ENCODE measurements around the gene SNED1. TPM values are rescaled to one million over a fixed set of nuclear protein-coding genes. Genes with fewer than 3 reads are reported as not detected.

Gene SNED1
- total RNA-seq, 1 experiment from 2014 or later = 0.76 TPM

DNA sequence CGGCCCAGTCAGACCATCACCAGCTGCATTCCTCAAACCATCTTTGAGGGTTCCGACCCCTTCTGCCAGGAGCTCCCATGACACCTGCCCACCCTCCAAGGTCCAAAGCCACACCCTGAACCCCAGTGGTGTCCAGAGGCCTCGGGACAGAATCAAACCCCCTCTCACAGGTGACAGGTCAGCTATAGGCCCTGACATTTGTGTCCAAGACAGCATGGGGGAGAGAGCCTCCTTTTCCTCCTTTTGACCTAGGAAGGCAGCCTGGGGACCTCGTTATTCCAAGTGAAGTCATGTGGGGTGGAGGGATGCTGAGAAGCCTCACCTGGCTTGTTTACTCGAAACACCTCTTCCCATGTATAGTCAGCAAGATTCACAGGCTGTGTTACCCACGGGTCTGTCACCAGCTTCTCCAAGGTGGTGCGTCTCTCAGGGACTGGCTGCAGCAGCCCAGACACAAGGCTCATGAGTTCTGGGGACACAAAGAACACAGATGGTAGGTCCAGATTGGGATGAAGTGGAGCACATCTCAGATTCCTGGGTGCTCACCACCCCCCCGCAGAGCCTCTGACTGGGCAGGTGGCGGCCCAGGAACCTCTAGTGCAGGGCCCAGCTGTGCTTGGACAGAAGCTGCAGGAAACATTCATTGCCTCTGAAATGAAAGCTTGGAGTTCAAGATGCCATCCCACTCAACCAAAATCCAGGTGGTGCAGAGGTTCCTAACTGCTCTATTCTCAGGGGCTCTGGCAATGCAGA lies 108.8 kb downstream of the SNED1 start:
- CTCF ChIA-PET = no interaction called here

GRCh38 chr2:241108271-241109209 lies 110.1 kb downstream of the SNED1 start:
- intact Hi-C loops (cut with micrococcal nuclease; ENCODE audit: unreplicated experiment) = no loop called here
- DNase-seq = no peak
- Mint-ChIP-seq H3K27me3 (ENCODE audit: unreplicated experiment) (no peaks in the 10 kb centered on the region), H3K4me1 (ENCODE audit: low read depth, unreplicated experiment) (no peaks in the 10 kb centered on the region), H3K9me3 (ENCODE audit: low read depth, unreplicated experiment) (no peaks in the 10 kb centered on the region), H3K4me3 (ENCODE audit: low read depth, unreplicated experiment) (no peak overlapping the region), H3K36me3 (ENCODE audit: insufficient read depth, unreplicated experiment) (peaks cover 8% of the 10 kb centered on the region), H3K27ac (ENCODE audit: unreplicated experiment) (no peak overlapping the region)
- TF ChIP-seq CTCF (IDR thresholded peaks at IDR 0.05; ENCODE audit: unreplicated experiment) = no peak
- no TSS peak for BruUV-seq (replicated peaks)
- CTCF ChIA-PET = no interaction called here

More for the DNA sequence above, 108.8 kb downstream of the SNED1 start:
- TF ChIP-seq CTCF (IDR thresholded peaks at IDR 0.05; ENCODE audit: unreplicated experiment) = no peak
- Mint-ChIP-seq H3K4me1 (ENCODE audit: low read depth, unreplicated experiment) (no peaks in the 10 kb centered on the region), H3K36me3 (ENCODE audit: insufficient read depth, unreplicated experiment) (peaks cover 18% of the 10 kb centered on the region), H3K27me3 (ENCODE audit: unreplicated experiment) (no peaks in the 10 kb centered on the region), H3K4me3 (ENCODE audit: low read depth, unreplicated experiment) (no peak overlapping the region), H3K27ac (ENCODE audit: unreplicated experiment) (no peak overlapping the region), H3K9me3 (ENCODE audit: low read depth, unreplicated experiment) (no peaks in the 10 kb centered on the region)
- no TSS peak for BruUV-seq (replicated peaks)
- intact Hi-C loops (cut with micrococcal nuclease; ENCODE audit: unreplicated experiment) = no loop called here
- DNase-seq = no peak

DNA sequence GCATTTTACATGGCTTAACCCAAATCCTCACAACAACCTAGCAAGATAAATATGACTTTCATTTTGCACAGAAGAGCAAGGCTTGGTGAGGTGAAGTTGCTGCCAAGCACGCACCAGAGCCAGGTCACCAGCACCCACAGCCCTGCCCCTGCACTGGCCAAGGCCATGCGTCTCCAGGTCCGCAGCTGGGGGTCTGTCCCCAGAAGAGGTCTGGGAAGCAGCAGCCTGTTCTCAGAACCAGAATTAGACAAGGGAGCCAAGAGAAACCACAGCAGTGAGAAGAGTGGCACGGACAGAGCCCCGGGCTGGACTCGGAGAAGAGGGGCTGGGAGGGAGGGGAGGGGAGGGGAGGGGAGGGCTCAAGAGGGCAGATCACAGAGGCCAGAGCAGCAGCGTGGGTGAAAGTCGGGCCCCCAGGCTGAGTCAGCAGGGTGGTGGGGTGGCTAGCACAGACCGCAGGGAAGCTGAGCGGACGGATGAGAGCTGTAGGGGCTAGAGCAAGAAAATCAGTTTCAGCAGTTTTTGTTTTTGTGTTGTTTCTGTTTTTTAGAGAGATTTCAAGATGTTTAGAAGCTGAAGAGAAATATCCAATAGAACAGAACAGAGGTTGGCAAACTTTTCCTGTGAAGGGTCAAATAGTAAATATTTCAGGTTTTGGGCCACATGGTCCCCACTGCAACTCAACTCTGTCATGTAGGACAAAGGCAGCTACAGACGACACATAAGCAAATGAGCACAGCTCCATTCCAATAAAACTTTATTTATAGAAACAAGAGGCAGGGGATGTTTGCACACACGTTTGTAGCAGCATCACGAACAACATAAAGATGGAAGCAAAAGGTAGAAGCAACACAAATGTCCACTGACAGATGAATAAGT lies 111.0 kb downstream of the SNED1 start:
- BruUV-seq (replicated peaks) = no TSS peak
- Mint-ChIP-seq H3K9me3 (ENCODE audit: low read depth, unreplicated experiment) (no peaks in the 10 kb centered on the region), H3K4me3 (ENCODE audit: low read depth, unreplicated experiment) (no peak overlapping the region), H3K27me3 (ENCODE audit: unreplicated experiment) (no peaks in the 10 kb centered on the region), H3K27ac (ENCODE audit: unreplicated experiment) (no peak overlapping the region), H3K4me1 (ENCODE audit: low read depth, unreplicated experiment) (no peaks in the 10 kb centered on the region), H3K36me3 (ENCODE audit: insufficient read depth, unreplicated experiment) (peaks cover 8% of the 10 kb centered on the region)
- DNase-seq = no peak
- intact Hi-C loops (cut with micrococcal nuclease; ENCODE audit: unreplicated experiment) = no loop called here
- no peak for TF ChIP-seq CTCF (IDR thresholded peaks at IDR 0.05; ENCODE audit: unreplicated experiment)
- CTCF ChIA-PET = no interaction called here

- H3K27ac Mint-ChIP-seq (ENCODE audit: unreplicated experiment) = no peak overlapping the region
- H3K9me3 Mint-ChIP-seq (ENCODE audit: low read depth, unreplicated experiment) = no peaks in the 10 kb centered on the region
- CTCF ChIA-PET = no interaction called here
- BruUV-seq (replicated peaks) = no TSS peak
- DNase-seq = no peak
- H3K4me1 Mint-ChIP-seq (ENCODE audit: low read depth, unreplicated experiment) = no peaks in the 10 kb centered on the region
- no peaks in the 10 kb centered on the region for H3K27me3 Mint-ChIP-seq (ENCODE audit: unreplicated experiment)
- TF ChIP-seq CTCF (IDR thresholded peaks at IDR 0.05; ENCODE audit: unreplicated experiment) = no peak
- no peak overlapping the region for H3K4me3 Mint-ChIP-seq (ENCODE audit: low read depth, unreplicated experiment)
- peaks cover 14% of the 10 kb centered on the region for H3K36me3 Mint-ChIP-seq (ENCODE audit: insufficient read depth, unreplicated experiment)
- intact Hi-C loops (cut with micrococcal nuclease; ENCODE audit: unreplicated experiment) = no loop called here
Observed at GRCh38 chr2:241110089-241110606, 111.7 kb downstream of the SNED1 start.

Measured in Calu3 (cell line).